GM13976 (cell line): ENCODE data around the gene RAB7A.

Experiments
- DNase-seq: peaks from one replicate; pipeline ENCODE4 v3.0.0; 2012; ENCODE audit warnings: low spot score
- in situ Hi-C: fragments of 300-500 bp; cut with MboI; formaldehyde crosslinking; loops from one replicate; pipeline ENCODE4 v1.12.0; 2022; ENCODE audit warnings: low sequenced_read_pairs, mixed read lengths, inconsistent platforms; ENCODE audit not compliant: unreplicated experiment
- TF ChIP-seq, protein P1 (sequence below): IDR thresholded peaks from 2 replicates; pipeline ENCODE4 v1.5.1; 2012; ENCODE audit warnings: borderline replicate concordance, mild to moderate bottlenecking; ENCODE audit not compliant: insufficient read depth; ENCODE audit errors: extremely low read depth, missing control alignments, control extremely low read depth

RAB7A gene

DNA sequence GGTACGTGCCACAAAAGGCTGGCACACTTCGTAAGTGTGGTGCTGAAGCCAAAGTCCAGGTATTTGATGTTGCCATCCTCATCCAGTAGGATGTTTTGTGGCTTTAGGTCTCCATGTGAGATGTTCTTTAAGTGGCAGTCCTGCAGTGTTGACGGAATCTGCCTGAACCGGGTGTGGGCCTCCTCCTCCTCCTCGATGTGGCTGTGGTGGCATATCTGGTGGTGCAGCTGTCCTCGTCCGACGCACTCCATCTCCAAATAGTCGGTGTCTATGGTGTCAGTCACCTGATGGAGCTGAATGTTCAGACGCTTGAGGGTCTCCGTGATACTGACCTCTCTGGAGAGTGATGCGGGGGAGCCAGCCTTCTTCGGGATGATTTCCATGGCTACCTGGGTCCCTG, 123.0 kb downstream of the RAB7A start:
- TF ChIP-seq, protein P1, sequence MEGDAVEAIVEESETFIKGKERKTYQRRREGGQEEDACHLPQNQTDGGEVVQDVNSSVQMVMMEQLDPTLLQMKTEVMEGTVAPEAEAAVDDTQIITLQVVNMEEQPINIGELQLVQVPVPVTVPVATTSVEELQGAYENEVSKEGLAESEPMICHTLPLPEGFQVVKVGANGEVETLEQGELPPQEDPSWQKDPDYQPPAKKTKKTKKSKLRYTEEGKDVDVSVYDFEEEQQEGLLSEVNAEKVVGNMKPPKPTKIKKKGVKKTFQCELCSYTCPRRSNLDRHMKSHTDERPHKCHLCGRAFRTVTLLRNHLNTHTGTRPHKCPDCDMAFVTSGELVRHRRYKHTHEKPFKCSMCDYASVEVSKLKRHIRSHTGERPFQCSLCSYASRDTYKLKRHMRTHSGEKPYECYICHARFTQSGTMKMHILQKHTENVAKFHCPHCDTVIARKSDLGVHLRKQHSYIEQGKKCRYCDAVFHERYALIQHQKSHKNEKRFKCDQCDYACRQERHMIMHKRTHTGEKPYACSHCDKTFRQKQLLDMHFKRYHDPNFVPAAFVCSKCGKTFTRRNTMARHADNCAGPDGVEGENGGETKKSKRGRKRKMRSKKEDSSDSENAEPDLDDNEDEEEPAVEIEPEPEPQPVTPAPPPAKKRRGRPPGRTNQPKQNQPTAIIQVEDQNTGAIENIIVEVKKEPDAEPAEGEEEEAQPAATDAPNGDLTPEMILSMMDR: no peak
- DNase-seq: no peak
- in situ Hi-C loops: no loop called here

GRCh38 chr3:128849911-128850455, 124.0 kb downstream of the RAB7A start:
- no peak for DNase-seq
- in situ Hi-C loops: no loop called here

GRCh38 chr3:128850544-128850943, 124.6 kb downstream of the RAB7A start:
- in situ Hi-C loops: no loop called here

More at GRCh38 chr3:128849911-128850455, 124.0 kb downstream of the RAB7A start:
- TF ChIP-seq, protein P1: no peak

GRCh38 chr3:128851601-128852000, 125.6 kb downstream of the RAB7A start:
- TF ChIP-seq, protein P1: no peak
- DNase-seq: no peak
- in situ Hi-C loops: no loop called here

More at GRCh38 chr3:128850544-128850943, 124.6 kb downstream of the RAB7A start:
- DNase-seq: no peak
- TF ChIP-seq, protein P1: no peak

GRCh38 chr3:128853826-128854225, 127.8 kb downstream of the RAB7A start:
- in situ Hi-C loops: no loop called here
- TF ChIP-seq, protein P1: no peak
- no peak for DNase-seq

GRCh38 chr3:128854475-128854874, 128.5 kb downstream of the RAB7A start:
- no peak for DNase-seq
- TF ChIP-seq, protein P1: no peak
- in situ Hi-C loops: no loop called here
